Measurements from ENCODE around the gene ARID1B.

Gene ARID1B

DNA sequence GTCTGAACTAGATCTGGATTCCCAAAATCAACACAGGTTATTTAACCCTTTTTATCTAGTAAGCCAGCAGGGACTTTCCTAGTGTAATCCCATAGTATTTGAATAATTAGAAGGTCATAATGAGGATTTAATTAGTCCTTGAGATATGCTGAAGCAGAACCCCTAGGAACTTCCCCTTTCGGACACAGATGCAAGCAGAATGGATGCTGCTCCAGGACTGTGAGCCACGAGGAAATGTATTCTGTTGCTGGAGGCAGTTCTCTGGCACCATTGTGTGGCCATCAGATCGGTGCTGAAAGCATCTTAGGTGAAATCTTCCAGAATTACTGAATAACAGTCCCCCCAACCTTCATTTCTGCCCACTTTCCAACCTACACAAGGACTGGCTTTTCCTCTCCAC is 339.2 kb downstream of the ARID1B start:
- DNase-seq, result no peak

DNA sequence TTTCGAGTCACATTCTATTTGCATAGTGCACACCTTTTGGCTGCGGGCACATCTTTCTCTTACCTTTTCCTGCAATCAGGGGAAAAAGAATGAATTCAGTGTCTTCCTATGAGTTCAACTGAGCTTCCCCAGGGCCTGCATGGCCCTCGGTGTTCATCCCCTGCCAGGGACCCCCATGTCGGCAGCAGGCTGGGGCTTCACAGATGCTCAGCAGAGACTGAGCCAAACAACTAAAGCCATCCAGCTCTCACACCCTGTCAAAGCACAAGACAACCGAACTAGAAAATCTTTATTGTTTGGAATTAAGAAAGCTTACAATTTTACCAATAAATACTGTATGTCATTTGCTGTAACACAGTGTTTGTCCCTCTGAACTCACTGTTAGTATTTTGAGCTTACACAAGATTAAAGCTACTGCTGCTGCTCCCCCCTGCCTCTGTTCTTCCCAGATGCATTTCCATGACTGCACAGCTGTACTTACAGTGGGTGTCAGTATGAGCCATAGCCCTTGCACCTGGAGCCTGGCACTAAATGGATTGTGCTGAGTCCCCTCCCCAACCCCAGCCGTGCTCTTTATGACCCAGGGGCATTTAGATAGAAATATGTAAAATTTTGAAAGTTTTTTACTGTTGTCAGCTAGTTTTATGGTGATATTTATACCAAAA is 340.4 kb downstream of the ARID1B start:
- no peak for DNase-seq

DNA sequence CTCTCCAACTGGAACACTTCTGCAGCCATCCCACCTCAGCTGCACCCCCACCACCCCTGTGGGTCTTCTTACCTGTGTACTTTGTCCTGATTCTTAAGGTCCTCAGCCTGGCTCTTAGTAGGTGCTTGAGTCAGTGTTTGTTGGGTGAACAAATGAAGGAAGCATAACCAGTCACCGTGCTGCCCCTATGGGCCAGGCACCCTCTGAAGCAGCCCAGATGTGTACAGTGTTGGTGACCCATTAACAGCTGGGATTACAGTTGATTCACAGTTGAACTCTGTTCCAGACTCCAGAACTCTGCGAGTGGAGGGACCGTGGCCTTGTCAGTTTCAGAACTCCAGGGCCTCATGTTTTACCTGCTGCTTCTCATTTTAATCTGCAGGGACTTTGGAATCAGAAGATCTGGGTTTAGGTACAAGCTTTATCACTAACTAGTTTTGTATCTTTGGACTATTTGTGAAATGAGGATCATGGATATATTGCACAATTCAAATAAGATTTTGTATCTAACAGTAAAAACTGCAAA is 342.4 kb downstream of the ARID1B start:
- no peak for DNase-seq

DNA sequence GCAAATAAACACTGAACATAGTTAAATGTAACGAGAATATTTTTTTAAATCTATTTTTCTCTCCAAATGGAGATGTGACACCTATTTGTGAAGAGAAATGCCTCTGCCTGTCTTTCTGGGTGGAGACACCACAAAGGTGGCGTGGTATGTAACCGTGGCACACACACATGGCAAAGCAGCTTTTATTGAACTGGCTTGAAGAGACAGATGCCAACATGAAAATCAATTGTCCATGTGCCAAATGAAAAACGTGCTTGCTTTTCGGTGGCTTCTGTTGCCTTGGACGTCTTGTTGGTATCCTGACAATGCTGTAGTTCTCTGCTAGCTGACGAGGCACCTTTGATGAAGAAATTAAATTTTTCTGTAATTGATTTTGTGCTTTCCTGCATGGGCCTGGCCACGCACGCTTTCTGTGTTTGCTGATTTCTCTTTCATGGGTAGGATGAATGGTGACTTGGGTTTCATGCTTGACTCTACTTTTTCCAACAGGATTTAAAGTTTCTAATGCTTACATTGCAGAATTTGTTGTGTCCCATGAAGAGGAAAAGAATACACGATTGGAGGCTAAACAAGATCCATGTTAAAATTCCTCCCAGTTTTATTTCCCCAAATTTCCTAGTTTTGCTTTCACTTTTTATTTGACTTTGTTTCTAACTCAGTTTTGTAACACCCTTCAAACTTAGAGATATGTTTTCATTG is 343.5 kb downstream of the ARID1B start:
- DNase-seq, result no peak

DNA sequence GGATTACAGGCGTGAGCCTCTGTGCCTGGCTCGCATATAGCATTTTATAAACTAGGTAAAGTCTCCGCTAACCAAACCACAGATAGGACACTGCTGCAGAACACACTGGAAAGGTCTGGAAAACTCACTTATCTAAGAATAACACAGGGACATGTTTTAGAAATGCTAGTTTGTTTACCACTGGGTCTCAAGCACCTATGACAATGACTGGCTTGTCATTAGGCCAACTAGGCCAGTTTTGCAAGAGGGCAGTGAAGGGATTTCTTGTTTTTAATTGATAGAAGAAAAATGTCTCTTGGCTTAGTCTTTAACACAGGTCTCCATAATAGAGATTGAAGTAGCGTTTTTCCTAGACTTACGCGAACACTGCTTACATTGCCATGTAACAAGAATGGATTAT is 344.7 kb downstream of the ARID1B start:
- DNase-seq, result no peak

DNA sequence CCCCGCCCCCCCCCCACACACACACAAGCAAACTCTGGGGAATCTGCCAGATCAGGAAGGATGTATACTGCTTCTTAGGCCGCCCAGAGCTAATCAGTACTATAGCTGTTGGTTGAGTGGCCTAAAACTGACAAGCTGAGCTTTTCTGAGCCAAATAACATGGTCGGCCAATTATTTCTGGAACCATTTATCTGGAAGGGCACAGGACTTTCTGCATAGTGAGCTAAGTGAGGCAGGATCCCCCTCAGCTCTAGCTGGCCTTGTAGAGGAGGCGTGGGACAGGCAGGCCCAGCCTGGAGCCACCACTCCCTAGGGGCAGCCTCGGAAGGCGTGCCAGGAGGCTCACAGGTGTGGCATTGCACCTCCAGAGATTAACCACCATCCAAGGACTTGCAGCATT is 346.1 kb downstream of the ARID1B start:
- DNase-seq, result no peak

DNA sequence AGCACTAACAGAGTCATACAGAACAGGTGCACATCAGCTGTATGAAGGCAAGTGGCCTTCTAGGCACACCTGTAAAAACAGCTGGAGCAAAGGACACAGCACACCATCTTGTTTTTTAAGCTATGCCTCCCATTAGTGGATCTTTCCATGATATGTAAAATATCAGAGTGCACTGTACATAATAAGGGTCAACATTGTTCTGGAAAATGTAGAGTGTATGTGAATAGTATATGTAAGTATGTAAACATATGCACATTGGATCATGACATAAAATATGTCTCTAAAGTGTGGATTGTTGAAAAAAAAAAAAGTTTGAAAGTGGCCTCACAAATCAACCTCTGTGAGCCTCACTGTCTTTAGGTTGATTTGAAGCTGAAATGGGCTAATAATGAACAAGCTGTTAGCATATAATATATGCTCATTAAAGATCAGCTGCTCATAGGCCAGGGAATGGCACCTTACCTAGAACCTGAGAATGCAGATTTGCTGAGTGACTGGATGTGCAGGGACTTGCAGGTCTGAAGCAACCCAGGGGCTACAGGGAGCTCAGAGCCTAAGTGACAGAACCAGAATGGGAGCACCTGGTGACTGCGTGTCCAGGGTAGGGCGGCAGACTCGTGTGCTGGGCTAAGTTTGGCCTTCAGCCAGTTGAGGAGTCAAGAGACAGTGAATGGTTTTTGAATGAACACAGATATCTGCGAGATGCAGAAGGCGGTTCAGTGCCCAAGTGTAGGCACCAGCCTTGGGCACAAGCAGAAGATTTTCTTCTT is 347.5 kb downstream of the ARID1B start:
- DNase-seq, result no peak

DNA sequence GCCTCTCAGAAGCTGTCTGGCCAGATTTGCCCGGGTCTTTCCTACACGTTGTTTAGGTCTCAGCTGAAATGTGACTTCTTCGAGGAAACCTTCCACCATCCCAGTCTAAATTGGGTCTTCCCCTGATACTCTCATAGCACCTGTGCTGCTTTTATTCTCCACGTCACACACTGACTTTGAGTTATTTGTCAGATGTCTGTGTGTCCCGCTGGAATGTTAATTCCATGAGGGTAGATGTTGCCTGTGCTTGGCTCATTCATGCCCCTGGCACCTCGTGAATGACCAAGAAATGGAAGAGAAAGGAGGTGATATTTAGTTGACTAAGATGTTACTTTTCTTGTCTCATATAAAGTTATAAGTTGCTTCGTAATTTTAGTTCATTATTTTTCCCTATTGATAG is 348.4 kb downstream of the ARID1B start:
- DNase-seq, result no peak

DNA sequence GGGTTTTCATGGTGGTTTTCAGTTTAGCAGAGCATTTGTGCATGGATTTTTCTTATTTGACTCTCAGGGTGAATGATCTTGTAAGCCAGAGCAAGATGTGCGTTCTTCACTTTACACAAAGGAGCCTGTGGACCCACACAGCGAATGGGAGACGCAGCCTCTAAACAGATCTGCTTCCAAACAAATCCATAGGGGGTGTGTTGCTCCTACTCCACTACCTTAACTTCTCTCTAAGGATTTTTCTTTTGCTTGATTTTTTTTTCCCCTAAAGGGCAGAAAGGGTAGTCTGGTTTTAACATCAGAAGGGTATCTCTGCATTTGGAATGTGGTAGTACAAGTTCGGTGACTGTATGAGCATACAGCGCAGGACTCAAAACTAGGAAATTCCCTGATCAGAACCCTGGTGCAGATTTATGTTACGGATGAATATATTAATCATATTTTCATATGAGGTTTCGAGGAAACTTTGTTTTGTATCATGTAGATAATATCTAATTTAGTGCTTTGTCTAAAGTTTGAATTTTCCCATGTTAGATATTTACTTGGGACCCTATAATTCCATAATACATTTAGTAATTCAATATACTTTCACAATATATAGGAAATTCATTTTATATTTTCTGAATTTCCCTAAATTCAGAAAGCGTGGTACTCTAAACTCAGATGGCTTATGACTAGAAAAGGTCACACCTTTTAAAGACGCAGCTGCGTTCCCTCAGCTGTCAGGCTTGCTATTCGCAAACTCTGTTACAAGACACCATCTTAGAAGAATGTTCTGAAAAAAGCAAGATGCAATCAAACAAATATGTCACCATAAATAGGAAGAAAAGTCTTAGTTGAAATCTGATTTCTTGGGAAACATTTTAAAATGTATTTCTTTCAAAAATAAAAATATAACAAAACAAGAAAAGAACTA is 349.3 kb downstream of the ARID1B start:
- no peak for DNase-seq

DNA sequence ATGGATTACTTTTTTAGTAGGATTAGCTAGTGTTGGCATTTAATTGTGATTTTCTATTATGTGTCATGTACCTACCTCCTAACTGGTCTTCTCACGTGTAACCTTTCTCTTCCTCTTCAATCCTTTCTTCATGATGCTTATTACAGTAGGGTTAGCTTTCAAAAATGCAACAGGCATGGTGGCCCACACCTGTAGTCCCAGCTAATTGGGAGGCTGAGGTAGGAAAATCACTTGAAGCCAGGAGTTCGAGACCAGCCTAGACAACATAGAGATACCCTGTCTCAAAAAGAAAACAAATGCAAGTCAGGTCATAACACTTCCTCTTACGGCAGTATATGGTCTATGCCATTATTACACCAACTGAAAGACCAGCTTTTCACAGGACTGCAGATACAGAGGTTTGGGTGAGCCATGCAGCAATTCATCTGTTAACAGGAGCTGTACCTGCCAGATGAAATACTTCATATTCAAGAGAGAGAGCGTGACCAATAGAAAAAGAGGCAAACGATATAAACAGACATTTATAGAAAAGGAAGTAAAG is 351.1 kb downstream of the ARID1B start:
- DNase-seq, result no peak

DNA sequence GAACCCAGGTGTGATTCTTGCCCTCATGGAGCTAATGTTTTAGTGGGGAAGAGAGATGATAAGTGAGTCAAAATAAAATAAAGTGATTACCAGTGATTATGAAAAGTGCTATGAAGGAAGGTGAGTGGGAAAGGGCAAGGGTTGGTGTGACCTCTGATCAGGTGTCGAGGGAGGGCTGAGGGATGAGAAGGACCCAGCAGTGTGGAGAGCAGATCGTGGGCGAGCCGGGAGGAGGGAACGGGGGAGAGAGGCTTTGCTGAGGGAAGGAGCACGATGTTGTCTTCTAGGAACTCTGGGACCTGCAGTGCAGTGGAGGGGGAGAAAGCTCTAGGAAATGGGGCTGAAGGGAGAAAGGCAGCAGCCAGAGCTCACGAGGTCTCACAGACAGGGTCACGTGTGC is 354.1 kb downstream of the ARID1B start:
- DNase-seq, result no peak

DNA sequence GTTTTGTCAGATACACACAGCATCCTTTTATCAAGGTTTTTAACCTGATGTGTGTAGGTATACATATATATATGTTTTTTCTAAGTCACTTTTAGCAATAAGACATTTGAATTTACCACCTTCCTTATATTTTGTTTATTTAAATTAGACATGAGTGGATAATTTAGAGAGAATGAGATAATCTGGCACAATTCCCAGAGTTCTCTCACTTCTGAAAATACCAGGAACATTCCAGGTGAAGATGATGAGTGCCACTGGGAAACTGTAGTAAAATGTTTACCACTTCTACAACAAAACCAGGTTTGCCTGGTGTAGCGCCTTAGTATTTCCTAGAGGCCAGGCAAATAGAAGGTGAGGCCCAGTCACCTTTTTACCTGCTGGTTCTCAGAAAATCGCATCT is 356.7 kb downstream of the ARID1B start:
- DNase-seq, result no peak

DNA sequence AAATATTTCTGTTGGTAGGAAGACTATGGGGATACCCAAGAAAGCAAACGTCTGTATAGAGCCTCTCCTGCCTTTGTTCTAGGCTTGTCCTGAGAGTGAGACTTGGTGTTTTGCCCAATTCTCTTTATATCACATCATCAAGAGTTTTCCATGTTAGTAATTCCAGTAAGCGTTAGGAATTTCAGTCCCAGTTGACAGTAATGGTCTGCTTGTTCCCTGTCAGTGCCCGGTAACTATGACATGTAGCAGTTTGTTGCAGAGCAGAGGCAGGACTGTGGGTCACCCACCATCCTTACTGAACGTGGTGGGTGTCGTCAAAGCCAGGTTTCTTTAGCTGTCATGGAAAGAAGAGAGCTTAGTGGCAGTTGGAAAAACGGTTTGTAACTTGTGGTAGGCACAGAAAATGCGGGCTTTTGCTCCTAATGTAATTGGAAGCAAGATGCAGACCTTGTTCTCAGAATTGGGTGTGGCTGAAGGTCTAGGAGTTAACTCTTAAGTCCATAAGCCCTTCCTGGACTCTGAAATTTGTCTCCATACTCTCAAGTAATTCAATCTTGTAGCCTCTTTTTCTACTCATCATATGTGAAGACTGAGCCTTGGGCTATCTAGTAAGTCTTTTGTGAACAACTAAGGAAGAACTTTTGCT is 357.3 kb downstream of the ARID1B start:
- no peak for DNase-seq

DNA sequence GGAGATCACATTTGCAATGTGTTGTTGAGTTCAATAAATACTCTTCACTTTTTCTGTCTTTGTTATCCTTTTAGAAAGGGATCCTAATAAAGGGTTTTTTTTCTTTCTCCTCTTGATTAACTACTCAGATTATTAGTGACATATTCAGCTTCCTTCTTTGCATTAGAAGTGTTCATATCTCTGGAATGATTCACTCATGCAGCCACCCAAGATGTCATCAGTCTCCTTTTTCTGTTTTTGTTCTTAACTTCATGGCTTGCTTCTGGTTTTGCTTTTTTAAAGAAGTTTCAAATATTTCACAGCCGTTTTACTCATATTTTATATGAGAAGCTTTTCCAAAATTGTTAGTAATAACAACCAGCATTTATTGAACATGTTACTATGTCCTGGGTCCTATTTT is 358.5 kb downstream of the ARID1B start:
- DNase-seq, result no peak

DNA sequence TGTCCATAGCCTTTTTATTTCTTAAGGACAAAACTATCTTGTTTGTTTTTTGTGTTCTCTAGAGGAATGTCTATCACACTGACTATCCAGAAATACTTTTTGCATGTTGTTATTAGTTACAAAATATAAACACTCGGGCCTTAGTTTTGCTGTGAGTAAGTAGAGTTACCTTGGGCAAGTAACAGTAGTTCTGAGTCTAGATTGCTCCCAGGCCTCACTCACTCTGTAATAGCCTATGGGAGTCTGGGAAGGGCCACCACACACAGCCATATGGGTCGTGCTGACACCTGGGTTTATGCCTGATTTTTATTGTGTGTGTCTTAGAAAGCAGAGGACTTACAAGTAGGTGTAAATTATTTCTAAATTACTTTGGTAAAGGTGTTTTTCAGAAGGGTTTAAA is 360.3 kb downstream of the ARID1B start:
- DNase-seq, result no peak

DNA sequence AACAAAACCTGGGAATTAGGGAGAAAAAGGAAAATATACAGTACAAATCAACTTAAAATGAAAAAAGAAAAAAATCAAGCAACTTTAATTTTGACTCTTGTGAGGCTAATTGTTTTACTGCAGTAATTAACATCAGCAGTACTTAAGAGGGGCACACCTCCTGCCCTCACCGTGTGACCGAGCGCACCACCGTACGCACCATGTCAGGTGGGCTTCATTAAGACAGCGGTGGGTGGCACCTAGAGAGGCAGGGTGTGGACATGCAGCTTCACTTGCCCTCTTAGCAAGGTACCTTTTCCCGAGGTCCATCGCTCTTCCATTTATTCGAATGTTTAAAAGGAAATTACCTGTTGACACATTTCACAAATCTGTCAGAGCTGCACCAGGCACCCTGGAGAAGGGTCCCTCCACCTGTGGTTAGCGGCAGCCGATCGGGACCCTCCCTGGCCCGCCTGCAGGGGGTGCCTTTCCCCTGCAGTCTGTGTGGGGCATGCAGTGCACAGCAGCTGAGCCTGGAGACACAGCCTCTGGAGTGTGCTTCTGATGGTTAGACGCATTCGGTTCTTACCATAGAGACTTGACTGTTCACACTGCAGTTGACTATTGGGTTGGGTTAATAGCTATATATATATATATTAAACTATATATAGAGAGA is 362.0 kb downstream of the ARID1B start:
- no peak for DNase-seq

DNA sequence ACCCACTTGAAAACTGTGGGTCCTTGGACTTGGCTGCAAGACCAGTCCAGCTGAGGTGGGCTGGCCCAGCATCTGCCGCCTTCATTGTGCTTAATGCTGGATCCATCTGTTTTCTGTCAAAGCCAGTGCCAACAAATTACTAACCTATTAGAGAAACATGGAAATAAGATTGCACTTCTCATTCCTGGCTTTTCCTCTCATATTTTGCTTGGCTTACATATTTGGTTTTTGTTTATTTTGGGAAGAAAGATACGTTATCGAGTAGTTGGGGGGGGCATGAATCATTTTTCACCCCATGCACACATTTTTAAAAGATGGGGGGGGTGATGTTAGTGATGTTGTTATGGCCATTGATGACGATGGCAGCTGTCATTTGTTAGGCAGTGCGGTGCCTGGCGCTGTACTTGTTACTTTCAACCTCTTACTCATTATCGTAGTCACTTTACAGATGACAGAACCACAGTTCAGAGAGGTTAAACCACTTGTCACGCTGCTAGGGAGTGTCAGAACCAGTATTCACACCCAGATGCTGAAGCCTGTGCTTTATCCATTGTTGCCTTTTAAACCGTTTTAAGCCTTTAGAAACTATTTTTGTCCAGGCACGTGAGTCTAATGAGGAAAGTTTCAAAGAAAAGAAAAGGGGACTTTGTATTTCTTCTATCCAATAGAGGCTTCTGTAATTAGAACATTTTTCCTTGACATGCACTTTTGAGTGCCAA is 366.2 kb downstream of the ARID1B start:
- DNase-seq, result no peak

DNA sequence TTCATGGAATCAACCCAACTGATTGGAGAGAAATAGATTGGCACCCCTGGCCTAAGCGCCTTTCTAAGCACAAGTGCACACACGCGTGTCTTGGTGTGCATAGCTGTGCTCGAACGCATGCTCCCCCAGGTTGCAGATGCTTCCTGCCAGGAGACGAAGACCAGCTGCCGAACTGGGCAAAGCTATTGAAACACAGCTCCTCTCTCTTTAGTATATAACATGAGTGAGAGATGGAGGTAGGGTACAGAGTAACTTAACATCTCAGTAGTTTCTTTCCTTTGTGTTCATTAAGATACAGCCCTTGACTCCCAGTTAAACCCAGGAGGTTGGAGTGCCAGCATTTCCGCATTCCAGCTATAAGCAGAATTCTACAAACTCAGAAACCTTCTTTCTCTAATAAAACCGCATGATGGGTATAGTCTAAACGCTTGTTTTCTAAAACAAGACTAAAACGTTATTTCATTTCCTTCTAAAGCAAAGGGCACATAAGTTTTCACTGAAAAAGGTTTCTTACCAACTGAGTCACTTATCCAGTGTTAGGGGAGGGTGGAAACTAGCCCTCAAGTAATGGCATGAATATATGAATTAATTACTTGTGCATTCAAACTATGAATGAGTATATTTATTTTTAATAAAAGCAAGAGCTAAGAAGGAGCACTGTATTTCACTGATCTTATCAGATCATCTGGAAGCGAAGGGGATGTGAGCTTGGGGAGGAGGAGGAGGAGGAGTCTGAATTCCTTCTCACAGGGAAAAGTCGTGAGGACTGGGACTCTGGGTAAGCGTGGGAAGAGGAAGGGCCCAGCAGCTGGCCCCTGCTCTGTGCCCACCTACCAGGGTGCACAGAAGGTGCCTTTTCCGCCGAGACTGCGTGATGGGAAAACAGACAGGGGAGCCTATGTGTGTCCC is 367.0 kb downstream of the ARID1B start:
- no peak for DNase-seq

DNA sequence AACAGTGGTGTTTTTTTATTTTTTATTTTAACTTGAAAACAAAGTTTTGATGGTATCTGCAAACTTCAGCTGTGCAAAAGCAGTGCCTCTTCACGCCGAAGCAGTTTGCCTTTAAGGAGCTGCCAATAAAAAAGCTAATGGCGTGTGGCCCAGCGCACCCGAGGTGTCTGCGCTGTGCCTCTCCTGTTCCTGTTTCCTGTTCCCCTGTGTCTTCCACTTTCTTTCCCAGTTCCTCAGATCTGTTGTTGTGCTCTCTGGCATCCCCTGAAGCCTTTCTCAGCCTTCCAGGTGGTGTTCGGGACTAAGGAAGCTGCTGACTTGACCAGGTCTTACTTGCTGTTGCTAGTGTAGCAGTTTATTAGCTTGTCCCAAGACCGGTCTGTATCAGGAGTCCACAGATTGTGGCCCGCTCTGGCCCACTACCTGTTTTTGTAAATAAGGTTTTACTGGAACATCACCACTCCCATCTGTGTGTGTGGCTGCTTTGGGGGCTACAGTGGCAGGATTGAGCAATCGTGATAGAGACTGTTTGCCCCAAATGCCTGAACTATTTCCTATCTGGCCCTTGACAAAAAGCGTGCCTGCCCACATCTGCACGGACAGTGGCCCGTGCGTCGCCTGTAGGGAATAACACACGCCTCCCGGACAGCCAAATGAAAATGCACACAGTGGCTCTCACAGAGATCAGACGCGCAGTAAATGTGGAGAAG is 367.8 kb downstream of the ARID1B start:
- DNase-seq, result no peak
